K562 (cell line): ENCODE results near the gene KCNN4. TPM values are rescaled to one million over a fixed set of nuclear protein-coding genes. Genes with fewer than 3 reads are reported as not detected.

ENCODE experiments used
- ATF7 ChIP-seq: fragments of 450-650 bp; IDR thresholded peaks from 2 replicates; pipeline ENCODE4 v1.7.1; 2014; ENCODE audit warnings: mild to moderate bottlenecking, moderate library complexity
- C11orf30 ChIP-seq: fragments of 450-650 bp; IDR thresholded peaks from 2 replicates; pipeline ENCODE4 v1.6.1; 2016; ENCODE audit warnings: low read depth, mild to moderate bottlenecking
- DIDO1 ChIP-seq: fragments of 450-650 bp; IDR thresholded peaks from 2 replicates; pipeline ENCODE4 v1.6.1; 2016; ENCODE audit warnings: low read depth, missing biosample characterization, missing genetic modification characterization
- DPF2 ChIP-seq: fragments of 450-650 bp; IDR thresholded peaks from 2 replicates; pipeline ENCODE4 v1.6.1; 2016
- ESRRA ChIP-seq: fragments of 450-650 bp; IDR thresholded peaks from 2 replicates; pipeline ENCODE4 v1.6.1; 2014; ENCODE audit warnings: low read depth, mild to moderate bottlenecking, moderate library complexity, borderline replicate concordance
- KDM1A ChIP-seq, 2 experiments: fragments of 450-650 bp; IDR thresholded peaks; 2 replicates each; pipeline ENCODE4 v1.6.1; 2016; ENCODE audit warnings: mild to moderate bottlenecking in 2 of 2
- MAFF ChIP-seq: IDR thresholded peaks from 2 replicates; pipeline ENCODE4 v1.6.1; 2012; ENCODE audit warnings: low read length, improper control_type of control experiment
- MAFK ChIP-seq: IDR thresholded peaks from 2 replicates; pipeline ENCODE4 v1.6.1; 2011; ENCODE audit warnings: low read length, improper control_type of control experiment
- NCOA6 ChIP-seq: fragments of 450-650 bp; IDR thresholded peaks from 2 replicates; pipeline ENCODE4 v1.6.1; 2017; ENCODE audit warnings: mild to moderate bottlenecking
- RB1 ChIP-seq: fragments of 450-650 bp; IDR thresholded peaks from 2 replicates; pipeline ENCODE4 v1.6.1; 2017; ENCODE audit warnings: low read depth, mild to moderate bottlenecking
- SP1 ChIP-seq: sonication (generic); formaldehyde crosslinking; IDR thresholded peaks from 2 replicates; pipeline ENCODE4 v1.8.1; 2022; ENCODE audit warnings: mild to moderate bottlenecking, missing genetic modification reagents
- ZFP36 ChIP-seq: fragments of 150-350 bp; IDR thresholded peaks from 2 replicates; pipeline ENCODE4 v1.6.1; 2018; ENCODE audit warnings: low read length, low read depth; ENCODE audit not compliant: partially characterized antibody
- polyA plus RNA-seq, 8 experiments: library from polyadenylated mRNA; depleted of rRNA in 4 of 8; stranded (reverse) in 5 of 8; unstranded in 3 of 8; fragments of >200 nt; fragmentation: Nextera tagmentation in 2 of 8; fragmentation: Illumina TruSeq in 1 of 8; extraction: Ambion mirVana in 2 of 8; extraction: Trizol in 1 of 8; gene quantifications; 2 replicates each; pipeline versions ENCODE4 v1.2.1 to v1.2.3, GENCODE V29; 2011 to 2014; ENCODE audit warnings: inconsistent platforms in 1 of 8, missing spikeins in 1 of 8
- total RNA-seq, 7 experiments: library from RNA; depleted of rRNA in 6 of 7; stranded (reverse); fragments of >200 nt in 6 of 7; fragmentation: Illumina TruSeq in 2 of 7; extraction: Trizol in 2 of 7; gene quantifications; 2 replicates each; pipeline versions ENCODE4 v1.2.1 to v1.2.3, GENCODE V29; 2011 to 2021; ENCODE audit warnings: low replicate concordance in 1 of 7
- TF ChIP-seq, protein P1 (sequence below), 2 experiments: fragments of 450-650 bp; conservative IDR thresholded peaks; 2 replicates each; pipeline ENCODE4 v1.6.1; 2017; ENCODE audit warnings: mild to moderate bottlenecking in 2 of 2, moderate library complexity in 2 of 2
- TF ChIP-seq, protein P2 (sequence below): IDR thresholded peaks from 3 replicates; pipeline ENCODE4 v1.6.1; 2011; ENCODE audit warnings: borderline replicate concordance, mild to moderate bottlenecking; ENCODE audit not compliant: insufficient read length, insufficient read depth
- TF ChIP-seq, protein P3 (sequence below): fragments of 450-650 bp; IDR thresholded peaks from 2 replicates; pipeline ENCODE4 v1.6.1; 2016; ENCODE audit warnings: borderline replicate concordance
- TF ChIP-seq, protein P4 (sequence below): sonication (generic); formaldehyde crosslinking; IDR thresholded peaks from 2 replicates; pipeline ENCODE4 v1.8.0; 2022; ENCODE audit warnings: missing genetic modification reagents, mild to moderate bottlenecking, moderate library complexity, borderline replicate concordance
- TF ChIP-seq, protein P5 (sequence below), 2 experiments: fragments of 200-800 bp in 1 of 2; sonication (Bioruptor generic) in 1 of 2; sonication (generic) in 1 of 2; formaldehyde crosslinking in 1 of 2; IDR thresholded peaks in 1 of 2; conservative IDR thresholded peaks in 1 of 2; 2 replicates each; pipeline versions ENCODE4 v1.5.0 to v1.6.1; 2016 to 2020; ENCODE audit warnings: missing compliant biosample characterization in 1 of 2, missing genetic modification characterization in 1 of 2, missing genetic modification reagents in 1 of 2

The KCNN4 gene
- total and polyA plus RNA-seq, 9 of the 15 experiments (the other 6 are each of a cell fraction or from before 2014, with no cell fraction given), result 0.53 to 37.7 (median 25.9) TPM

DNA sequence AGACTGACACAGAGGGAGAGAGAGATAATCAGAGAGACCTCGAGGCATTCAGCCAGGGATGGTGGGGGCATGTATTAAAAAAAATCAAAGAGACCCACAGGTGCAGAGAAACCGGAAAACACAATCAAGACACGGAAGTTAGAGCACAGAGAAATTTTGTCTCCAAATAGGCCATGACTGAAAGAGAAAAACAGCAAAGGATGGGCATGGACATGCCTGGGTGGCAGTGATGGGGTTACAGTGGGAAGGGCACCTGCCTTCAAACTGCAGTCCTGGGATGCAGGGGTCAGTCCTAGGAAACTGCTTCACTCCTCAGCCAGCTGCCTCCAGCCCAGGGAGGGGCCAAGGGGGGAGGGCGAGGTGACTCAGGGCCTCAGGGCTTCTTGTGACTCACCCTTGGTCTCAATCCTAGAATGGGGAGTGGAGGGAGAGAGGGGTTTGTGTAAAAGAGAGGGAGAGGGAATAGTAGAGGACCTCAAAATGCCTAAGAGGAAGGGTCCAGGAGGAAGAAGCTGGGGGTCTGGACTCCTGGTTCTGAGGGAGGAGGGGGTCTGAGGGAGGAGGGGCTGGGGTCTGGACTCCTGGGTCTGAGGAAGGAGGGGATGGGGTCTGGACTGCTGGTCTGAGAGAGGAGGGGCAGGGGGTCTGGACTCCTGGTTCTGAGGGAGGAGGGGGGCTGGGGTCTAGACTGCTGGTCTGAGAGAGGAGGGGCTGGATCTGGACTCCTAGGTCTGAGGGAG lies 3.6 kb upstream of the KCNN4 start (continued):
- TF ChIP-seq, protein P1, sequence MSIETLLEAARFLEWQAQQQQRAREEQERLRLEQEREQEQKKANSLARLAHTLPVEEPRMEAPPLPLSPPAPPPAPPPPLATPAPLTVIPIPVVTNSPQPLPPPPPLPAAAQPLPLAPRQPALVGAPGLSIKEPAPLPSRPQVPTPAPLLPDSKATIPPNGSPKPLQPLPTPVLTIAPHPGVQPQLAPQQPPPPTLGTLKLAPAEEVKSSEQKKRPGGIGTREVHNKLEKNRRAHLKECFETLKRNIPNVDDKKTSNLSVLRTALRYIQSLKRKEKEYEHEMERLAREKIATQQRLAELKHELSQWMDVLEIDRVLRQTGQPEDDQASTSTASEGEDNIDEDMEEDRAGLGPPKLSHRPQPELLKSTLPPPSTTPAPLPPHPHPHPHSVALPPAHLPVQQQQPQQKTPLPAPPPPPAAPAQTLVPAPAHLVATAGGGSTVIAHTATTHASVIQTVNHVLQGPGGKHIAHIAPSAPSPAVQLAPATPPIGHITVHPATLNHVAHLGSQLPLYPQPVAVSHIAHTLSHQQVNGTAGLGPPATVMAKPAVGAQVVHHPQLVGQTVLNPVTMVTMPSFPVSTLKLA (conservative IDR thresholded peaks at IDR 0.05), result peak in 1 of 2 experiments; percentile 35; a peak in 1 of 4 replicates
- no peak for TF ChIP-seq ESRRA
- TF ChIP-seq MAFK, result peak; percentile 51; the same call in 1 of the 2 replicates
- TF ChIP-seq C11orf30, result peak; percentile 49
- peak; percentile 27; the same call in 1 of the 2 replicates for TF ChIP-seq ATF7
- TF ChIP-seq DIDO1 (tag), result no peak
- TF ChIP-seq RB1, result peak; percentile 22; the same call in 1 of the 2 replicates
- TF ChIP-seq, protein P2, sequence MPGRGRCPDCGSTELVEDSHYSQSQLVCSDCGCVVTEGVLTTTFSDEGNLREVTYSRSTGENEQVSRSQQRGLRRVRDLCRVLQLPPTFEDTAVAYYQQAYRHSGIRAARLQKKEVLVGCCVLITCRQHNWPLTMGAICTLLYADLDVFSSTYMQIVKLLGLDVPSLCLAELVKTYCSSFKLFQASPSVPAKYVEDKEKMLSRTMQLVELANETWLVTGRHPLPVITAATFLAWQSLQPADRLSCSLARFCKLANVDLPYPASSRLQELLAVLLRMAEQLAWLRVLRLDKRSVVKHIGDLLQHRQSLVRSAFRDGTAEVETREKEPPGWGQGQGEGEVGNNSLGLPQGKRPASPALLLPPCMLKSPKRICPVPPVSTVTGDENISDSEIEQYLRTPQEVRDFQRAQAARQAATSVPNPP, result no peak
- peak; percentile 70 to 80; a peak in 3 of 4 replicates for TF ChIP-seq KDM1A (IDR thresholded peaks at IDR 0.05)
- peak; percentile 97 for TF ChIP-seq DPF2
- TF ChIP-seq, protein P3, sequence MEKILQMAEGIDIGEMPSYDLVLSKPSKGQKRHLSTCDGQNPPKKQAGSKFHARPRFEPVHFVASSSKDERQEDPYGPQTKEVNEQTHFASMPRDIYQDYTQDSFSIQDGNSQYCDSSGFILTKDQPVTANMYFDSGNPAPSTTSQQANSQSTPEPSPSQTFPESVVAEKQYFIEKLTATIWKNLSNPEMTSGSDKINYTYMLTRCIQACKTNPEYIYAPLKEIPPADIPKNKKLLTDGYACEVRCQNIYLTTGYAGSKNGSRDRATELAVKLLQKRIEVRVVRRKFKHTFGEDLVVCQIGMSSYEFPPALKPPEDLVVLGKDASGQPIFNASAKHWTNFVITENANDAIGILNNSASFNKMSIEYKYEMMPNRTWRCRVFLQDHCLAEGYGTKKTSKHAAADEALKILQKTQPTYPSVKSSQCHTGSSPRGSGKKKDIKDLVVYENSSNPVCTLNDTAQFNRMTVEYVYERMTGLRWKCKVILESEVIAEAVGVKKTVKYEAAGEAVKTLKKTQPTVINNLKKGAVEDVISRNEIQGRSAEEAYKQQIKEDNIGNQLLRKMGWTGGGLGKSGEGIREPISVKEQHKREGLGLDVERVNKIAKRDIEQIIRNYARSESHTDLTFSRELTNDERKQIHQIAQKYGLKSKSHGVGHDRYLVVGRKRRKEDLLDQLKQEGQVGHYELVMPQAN, result no peak
- TF ChIP-seq, protein P4, sequence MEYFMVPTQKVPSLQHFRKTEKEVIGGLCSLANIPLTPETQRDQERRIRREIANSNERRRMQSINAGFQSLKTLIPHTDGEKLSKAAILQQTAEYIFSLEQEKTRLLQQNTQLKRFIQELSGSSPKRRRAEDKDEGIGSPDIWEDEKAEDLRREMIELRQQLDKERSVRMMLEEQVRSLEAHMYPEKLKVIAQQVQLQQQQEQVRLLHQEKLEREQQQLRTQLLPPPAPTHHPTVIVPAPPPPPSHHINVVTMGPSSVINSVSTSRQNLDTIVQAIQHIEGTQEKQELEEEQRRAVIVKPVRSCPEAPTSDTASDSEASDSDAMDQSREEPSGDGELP (CRISPR knock-in tag), result peak; percentile 88
- peak; percentile 26; the same call in 1 of the 2 replicates for TF ChIP-seq MAFF
- TF ChIP-seq ZFP36, result peak; percentile 18
- no peak for TF ChIP-seq NCOA6
- TF ChIP-seq SP1 (CRISPR knock-in tag), result no peak
- TF ChIP-seq, protein P5, sequence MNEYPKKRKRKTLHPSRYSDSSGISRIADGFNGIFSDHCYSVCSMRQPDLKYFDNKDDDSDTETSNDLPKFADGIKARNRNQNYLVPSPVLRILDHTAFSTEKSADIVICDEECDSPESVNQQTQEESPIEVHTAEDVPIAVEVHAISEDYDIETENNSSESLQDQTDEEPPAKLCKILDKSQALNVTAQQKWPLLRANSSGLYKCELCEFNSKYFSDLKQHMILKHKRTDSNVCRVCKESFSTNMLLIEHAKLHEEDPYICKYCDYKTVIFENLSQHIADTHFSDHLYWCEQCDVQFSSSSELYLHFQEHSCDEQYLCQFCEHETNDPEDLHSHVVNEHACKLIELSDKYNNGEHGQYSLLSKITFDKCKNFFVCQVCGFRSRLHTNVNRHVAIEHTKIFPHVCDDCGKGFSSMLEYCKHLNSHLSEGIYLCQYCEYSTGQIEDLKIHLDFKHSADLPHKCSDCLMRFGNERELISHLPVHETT (CRISPR knock-in tag; conservative IDR thresholded peaks at IDR 0.05 in 1 of 2, IDR thresholded peaks at IDR 0.05 in 1 of 2), result no peak; a peak in 1 of 4 replicates
